Measurements from ENCODE around the gene RIPPLY3. TPM values are rescaled to one million over a fixed set of nuclear protein-coding genes. Genes with fewer than 3 reads are reported as not detected.
"Not testable (repeated sequence)": the region's sequence is repeated elsewhere in the genome, so short reads cannot be mapped to it uniquely, and the experiment has no call there.

Gene RIPPLY3
- total RNA-seq, 2 donors from 2014 or later: 0.11 TPM; not detected in 1

DNA sequence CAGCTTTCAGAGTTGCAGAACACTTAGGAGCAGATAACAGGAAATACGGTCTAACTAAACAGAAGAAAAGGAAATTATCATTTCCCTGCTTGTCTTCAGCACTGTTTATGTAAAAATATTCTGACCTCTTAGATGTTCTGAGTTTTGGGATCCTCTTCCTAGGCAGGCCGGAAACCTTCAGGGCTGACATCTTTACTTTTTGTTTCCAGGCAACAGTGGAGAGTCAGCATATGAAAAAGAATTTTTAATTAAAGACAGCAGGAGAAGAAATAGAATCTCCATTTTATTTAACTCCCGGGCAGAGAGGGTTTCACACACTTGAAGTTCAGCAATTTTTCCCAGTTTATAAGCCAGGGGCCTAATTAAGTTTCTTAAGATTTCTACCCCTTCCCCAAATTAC, 5.1 kb upstream of the RIPPLY3 start:
- DNase-seq: no peak

DNA sequence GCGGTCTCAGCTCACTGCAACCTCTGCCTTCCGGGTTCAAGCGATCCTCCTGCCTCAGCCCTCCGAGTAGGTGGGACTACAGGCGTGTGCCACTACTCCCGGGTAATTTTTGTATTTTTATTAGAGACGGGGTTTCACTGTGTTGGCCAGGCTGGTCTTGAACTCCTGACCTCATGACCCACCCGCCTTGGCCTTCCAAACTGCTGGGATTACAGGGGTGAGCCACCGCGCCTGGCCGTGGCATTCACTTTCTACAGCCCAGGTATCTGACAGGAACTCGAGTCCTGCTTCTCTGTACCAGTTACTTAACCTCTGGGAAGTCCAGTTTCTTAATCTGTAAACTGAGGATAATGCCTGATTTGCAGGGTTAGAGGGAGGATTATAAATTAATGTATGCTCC, 3.7 kb upstream of the RIPPLY3 start:
- ATAC-seq; intact Hi-C loops (cut with DNase I, micrococcal nuclease); DNase-seq: not testable (repeated sequence)

More for the DNA sequence above, 5.1 kb upstream of the RIPPLY3 start:
- intact Hi-C loops (cut with DNase I, micrococcal nuclease): no loop called here
- ATAC-seq: no peak

DNA sequence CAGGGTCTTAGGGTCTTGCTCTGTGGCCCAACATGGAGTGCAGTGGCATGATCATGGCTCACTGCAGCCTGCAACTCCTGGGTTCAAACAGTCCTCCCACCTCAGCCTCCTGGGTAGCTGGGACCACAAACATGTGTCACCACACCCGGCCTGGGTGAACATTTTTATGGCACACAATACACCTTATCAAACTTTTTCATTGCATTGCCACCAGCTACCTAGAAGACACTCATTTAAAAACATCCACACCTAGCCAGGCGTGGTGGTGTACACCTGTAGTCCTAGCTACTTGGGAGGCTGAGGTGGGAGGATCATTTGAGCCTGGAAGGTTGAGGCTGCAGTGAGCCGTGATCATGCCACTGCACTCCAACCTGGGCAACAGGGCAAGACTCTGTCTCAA, 2.6 kb upstream of the RIPPLY3 start:
- intact Hi-C loops (cut with DNase I, micrococcal nuclease): not testable (repeated sequence)
- ATAC-seq: peak; percentile 64

DNA sequence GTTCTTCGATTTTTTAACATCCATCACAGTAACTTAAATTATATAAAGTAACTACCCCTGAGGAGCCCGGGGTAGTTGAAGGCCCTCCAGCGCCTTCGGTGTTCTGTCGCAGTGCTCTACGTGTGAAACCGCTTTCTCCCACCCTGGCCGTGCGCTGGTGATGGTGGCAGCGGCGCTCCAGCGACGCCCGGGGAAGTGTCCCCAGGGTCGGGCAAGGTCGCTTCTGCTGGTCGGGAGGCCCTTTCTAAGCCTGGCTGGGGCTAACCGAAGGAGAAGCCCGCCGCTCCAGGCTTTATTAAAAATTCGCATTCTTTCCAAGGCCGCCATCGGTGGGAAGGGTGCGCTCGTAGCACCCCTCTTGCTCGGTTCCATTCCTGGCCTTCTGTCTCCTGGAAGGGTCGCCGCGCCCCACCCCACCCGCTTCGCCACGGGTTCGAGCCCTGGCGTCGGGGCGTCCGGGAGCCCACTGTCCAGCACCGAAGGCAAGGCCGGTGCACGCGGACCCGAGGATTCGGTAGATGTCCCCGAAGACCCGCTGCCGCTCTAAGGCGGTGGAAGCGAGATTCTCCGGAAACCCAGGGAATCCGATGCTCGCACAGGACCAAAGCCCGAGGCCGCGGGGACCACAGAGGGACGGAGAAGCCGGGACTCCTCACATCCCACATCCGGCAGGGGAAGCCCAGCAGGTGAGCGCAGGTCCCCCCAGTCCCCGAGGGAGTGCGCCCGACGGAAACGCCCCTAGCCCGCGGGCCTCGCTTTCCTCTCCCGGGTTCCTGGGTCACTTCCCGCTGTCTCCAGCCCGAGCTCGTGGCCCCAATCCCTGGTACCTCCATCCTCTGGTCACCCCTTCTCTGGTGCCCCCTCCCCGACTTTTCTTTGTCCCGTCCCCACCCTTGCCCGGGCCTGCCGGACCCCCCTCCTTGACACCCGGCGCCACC, 685 bp upstream of the RIPPLY3 start:
- intact Hi-C loops (cut with DNase I, micrococcal nuclease): no loop called here
- DNase-seq (no peak), ATAC-seq (no peak)

More for the DNA sequence above, 2.6 kb upstream of the RIPPLY3 start:
- not testable (repeated sequence) for DNase-seq

- ATAC-seq: no peak
- DNase-seq: no peak
- intact Hi-C loops (cut with DNase I, micrococcal nuclease): no loop called here
Observed at GRCh38 chr21:37008724-37009123, 2.2 kb downstream of the RIPPLY3 start.

GRCh38 chr21:37009740-37010341, 3.3 kb downstream of the RIPPLY3 start:
- intact Hi-C loops (cut with DNase I, micrococcal nuclease): no loop called here
- ATAC-seq (peak; percentile 96), DNase-seq (peak; percentile 84 to 88)

GRCh38 chr21:37017951-37018679, 11.6 kb downstream of the RIPPLY3 start:
- no peak for ATAC-seq
- intact Hi-C loops (cut with DNase I, micrococcal nuclease): no loop called here
- DNase-seq: no peak

GRCh38 chr21:37026499-37026898, 20.0 kb downstream of the RIPPLY3 start:
- ATAC-seq (no peak), DNase-seq (no peak)
- intact Hi-C loops (cut with DNase I, micrococcal nuclease): no loop called here

DNA sequence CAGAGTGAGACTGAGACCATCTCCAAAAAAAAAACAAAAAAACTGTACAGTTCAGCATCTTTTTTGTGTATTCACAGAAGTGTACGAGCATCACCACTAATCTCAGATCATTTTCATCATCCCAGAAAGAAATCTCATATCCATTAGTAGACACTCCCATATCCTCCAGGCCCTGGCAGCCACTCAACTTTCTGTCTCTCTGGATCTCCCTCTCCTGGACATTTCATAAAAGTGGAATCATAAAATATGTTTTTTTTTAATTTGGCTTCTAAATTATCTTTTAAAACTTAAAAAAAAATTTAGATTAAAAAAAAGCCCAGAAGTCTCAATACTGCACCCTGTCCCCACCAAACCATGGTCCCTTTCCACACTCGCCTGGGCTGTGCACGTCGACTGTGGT, 22.1 kb downstream of the RIPPLY3 start:
- DNase-seq (no peak), ATAC-seq (no peak)
- intact Hi-C loops (cut with DNase I, micrococcal nuclease): no loop called here

- intact Hi-C loops (cut with DNase I, micrococcal nuclease): no loop called here
- DNase-seq: no peak
- no peak for ATAC-seq
Observed at GRCh38 chr21:37030864-37031263, 24.4 kb downstream of the RIPPLY3 start.

DNA sequence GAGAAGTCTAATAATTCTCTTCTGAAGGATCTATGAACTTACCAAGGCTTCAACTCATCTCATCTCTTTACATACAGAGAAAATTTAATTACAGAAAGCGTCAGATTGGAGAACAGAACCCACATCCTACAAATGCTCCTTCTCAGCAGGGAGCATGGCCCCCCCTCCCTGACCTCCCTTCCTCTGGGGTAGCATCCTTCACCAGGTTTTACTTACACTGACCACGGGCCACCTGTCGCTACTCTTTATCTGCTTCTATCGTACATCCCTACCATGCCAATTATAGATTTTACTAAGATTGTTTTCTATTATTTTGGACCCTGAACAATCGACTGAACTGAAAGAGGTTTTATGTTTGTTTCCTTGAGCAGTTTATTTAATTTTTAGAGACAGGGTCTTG, 25.8 kb downstream of the RIPPLY3 start:
- ATAC-seq (no peak), DNase-seq (no peak)
- intact Hi-C loops (cut with DNase I, micrococcal nuclease): no loop called here

DNA sequence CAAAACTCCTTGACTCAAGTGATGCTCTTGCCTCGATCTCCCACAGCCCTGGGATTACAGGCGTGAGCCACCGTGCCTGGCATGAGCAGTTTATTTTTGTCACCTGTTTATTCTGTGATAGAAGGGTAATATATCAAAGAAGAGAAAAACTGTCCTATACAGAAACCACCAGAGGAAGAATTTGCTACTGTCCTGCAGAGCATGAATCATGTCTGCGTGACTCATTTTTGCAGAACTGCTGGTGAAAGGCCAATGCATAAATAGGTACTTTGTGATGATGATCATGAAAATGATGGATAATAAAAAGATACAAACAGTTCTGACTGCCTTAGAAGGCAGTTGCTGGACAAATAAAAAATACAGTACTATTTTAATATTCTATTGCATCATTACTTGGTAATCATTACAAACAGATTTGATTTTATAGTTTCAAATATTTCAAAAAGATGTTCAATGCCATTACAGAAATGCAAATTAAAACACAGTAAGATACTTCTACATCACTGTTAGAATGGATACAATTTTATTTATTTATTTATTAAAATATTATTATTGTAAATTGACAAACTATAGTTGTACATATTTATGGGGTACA, 26.5 kb downstream of the RIPPLY3 start:
- ATAC-seq (no peak), DNase-seq (no peak)
- intact Hi-C loops (cut with DNase I, micrococcal nuclease): no loop called here

- intact Hi-C loops (cut with DNase I, micrococcal nuclease); DNase-seq; ATAC-seq: not testable (repeated sequence)
Observed at GRCh38 chr21:37034394-37034793, 27.9 kb downstream of the RIPPLY3 start.

DNA sequence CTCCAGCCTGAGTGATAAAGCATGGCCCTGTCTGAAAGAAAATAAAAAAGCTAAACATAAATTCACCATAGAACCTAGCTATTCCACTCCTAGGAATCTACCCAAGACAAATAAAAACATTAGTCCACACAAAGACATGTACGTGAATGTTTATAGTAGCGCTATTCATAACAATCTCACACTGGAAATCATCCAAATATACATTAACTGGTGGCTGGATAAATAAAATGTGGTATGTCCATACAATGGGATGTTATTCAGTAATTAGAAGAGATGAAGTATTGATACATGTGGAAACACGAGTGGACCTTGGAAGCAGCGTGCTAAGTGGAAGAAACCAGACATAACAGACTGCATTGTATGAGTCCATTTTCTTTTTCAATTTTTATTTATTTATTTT, 29.7 kb downstream of the RIPPLY3 start:
- no peak for ATAC-seq
- intact Hi-C loops (cut with DNase I, micrococcal nuclease): no loop called here
- DNase-seq: no peak

GRCh38 chr21:37039411-37040075, 33.0 kb downstream of the RIPPLY3 start:
- DNase-seq: no peak
- intact Hi-C loops (cut with DNase I, micrococcal nuclease): no loop called here
- ATAC-seq: no peak

DNA sequence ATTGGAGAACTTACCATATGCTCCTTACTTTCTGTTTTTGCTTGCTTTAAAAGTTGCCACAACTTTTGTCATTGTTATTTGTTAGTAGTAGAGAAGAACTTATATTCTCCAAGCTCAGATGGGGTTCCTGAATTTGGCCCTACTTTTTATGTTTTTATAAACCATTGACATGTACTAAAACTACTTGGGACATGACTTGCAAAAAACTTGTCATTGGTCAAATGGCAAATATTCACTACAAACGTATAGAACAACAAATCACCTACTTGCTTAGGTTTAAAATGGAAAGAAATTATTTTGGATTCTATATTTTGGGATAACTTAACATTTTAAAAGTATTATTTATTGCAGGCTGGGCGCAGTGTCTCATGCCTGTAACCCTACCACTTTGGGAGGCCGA, 33.7 kb downstream of the RIPPLY3 start:
- intact Hi-C loops (cut with DNase I, micrococcal nuclease): no loop called here

GRCh38 chr21:37041706-37042271, 35.3 kb downstream of the RIPPLY3 start:
- ATAC-seq (peak; percentile 46), DNase-seq (no peak)
- intact Hi-C loops (cut with DNase I, micrococcal nuclease): no loop called here

More for the DNA sequence above, 33.7 kb downstream of the RIPPLY3 start:
- no peak for DNase-seq
- no peak for ATAC-seq

- ATAC-seq (no peak), DNase-seq (no peak)
- intact Hi-C loops (cut with DNase I, micrococcal nuclease): no loop called here
Observed at GRCh38 chr21:37043818-37044217, 37.3 kb downstream of the RIPPLY3 start.
